A549 (cell line): ENCODE data around the gene ZNF655.

Experiments
- BHLHE40 ChIP-seq: IDR thresholded peaks from 2 replicates; pipeline ENCODE4 v1.6.1; 2012; ENCODE audit warnings: low read depth, low read length, inconsistent platforms
- CTCF ChIP-seq: fragments of >200 bp; sonication (Bioruptor Twin); formaldehyde crosslinking; IDR thresholded peaks from 3 replicates; pipeline ENCODE4 v1.5.1; 2016
- ELK1 ChIP-seq: fragments of 150-350 bp; IDR thresholded peaks from 2 replicates; pipeline ENCODE4 v1.6.1; 2014; ENCODE audit warnings: low read depth, mild to moderate bottlenecking, low read length
- EP300 ChIP-seq, 2 experiments: fragments of >200 bp; sonication (Bioruptor Twin); formaldehyde crosslinking; IDR thresholded peaks; 2 replicates in 1 of 2; 3 replicates in 1 of 2; pipeline ENCODE4 v1.6.1; 2016 to 2017
- HOXA7 ChIP-seq: fragments of 250-450 bp; sonication (Bioruptor Pico); IDR thresholded peaks from 2 replicates; pipeline ENCODE4 v1.5.0; 2020; ENCODE audit warnings: mild to moderate bottlenecking, moderate library complexity
- KDM1A ChIP-seq: fragments of 200-600 bp; sonication (generic); IDR thresholded peaks from 2 replicates; pipeline ENCODE4 v1.6.1; 2016; ENCODE audit warnings: low read depth, mild to moderate bottlenecking
- MAZ ChIP-seq: fragments of 150-350 bp; IDR thresholded peaks from 2 replicates; pipeline ENCODE4 v1.6.1; 2014; ENCODE audit warnings: antibody characterized with exemption, low read depth, low read length, borderline replicate concordance
- POLR2A ChIP-seq: IDR thresholded peaks from 2 replicates; pipeline ENCODE4 v1.6.1; 2012; ENCODE audit warnings: mild to moderate bottlenecking, low read length
- RARB ChIP-seq: fragments of 250-450 bp; sonication (Bioruptor Pico); IDR thresholded peaks from 2 replicates; pipeline ENCODE4 v1.8.0; 2021; ENCODE audit warnings: mild to moderate bottlenecking, moderate library complexity
- REST ChIP-seq: fragments of 200-600 bp; sonication (generic); IDR thresholded peaks from 2 replicates; pipeline ENCODE4 v1.6.1; 2016; ENCODE audit warnings: antibody characterized with exemption, mild to moderate bottlenecking, moderate library complexity
- RNF2 ChIP-seq: fragments of 200-600 bp; sonication (generic); IDR thresholded peaks from 2 replicates; pipeline ENCODE4 v1.6.1; 2016; ENCODE audit warnings: low read depth, mild to moderate bottlenecking, antibody characterized with exemption, moderate library complexity, borderline replicate concordance
- TFCP2L1 ChIP-seq: fragments of 250-450 bp; sonication (Bioruptor Pico); IDR thresholded peaks from 2 replicates; pipeline ENCODE4 v1.5.0; 2021; ENCODE audit warnings: mild to moderate bottlenecking

GRCh38 chr7:99605527-99605926, 47.1 kb downstream of the ZNF655 start:
- TF ChIP-seq CTCF (no peak), HOXA7 (CRISPR knock-in tag) (no peak), MAZ (no peak), TFCP2L1 (no peak), RARB (CRISPR knock-in tag) (no peak), BHLHE40 (no peak), RNF2 (no peak), KDM1A (no peak), REST (no peak), EP300 (IDR thresholded peaks at IDR 0.05) (no peak), ELK1 (no peak), POLR2A (no peak)
